ENCODE results near the gene TMEM131L.

TMEM131L gene

GRCh38 chr4:153464068-153464467, 2.1 kb upstream of the TMEM131L start:
- no peak overlapping the region for H3K4me3 ChIP-seq (replicated peaks in 1 of 2; ENCODE audit: low read depth in 2 of 2, low read length in 2 of 2)
- no peak for TF ChIP-seq CTCF (IDR thresholded peaks at IDR 0.05; ENCODE audit: low read depth, low read length)
- peak in 1 of 2 donors; percentile 21 for DNase-seq (ENCODE audit: low read depth in 2 of 2)

GRCh38 chr4:153465140-153465539, 1.0 kb upstream of the TMEM131L start:
- DNase-seq (ENCODE audit: low read depth in 2 of 2) = peak in 1 of 2 donors; percentile 22
- H3K4me3 ChIP-seq (replicated peaks in 1 of 2; ENCODE audit: low read depth in 2 of 2, low read length in 2 of 2) = peak overlapping the region in 1 of 2 donors; percentile 83
- TF ChIP-seq CTCF (IDR thresholded peaks at IDR 0.05; ENCODE audit: low read depth, low read length) = no peak

- TF ChIP-seq CTCF (IDR thresholded peaks at IDR 0.05; ENCODE audit: low read depth, low read length) = peak; percentile 19
- peak overlapping the region; percentile 50 to 83 for H3K4me3 ChIP-seq (replicated peaks in 1 of 2; ENCODE audit: low read depth in 2 of 2, low read length in 2 of 2)
- peak; percentile 64 to 65 for DNase-seq (ENCODE audit: low read depth in 2 of 2)
Measured at GRCh38 chr4:153465615-153466080, 512 bp upstream of the TMEM131L start.

- TF ChIP-seq CTCF (IDR thresholded peaks at IDR 0.05; ENCODE audit: low read depth, low read length) = no peak
- peak overlapping the region; percentile 83 to 97 for H3K4me3 ChIP-seq (replicated peaks in 1 of 2; ENCODE audit: low read depth in 2 of 2, low read length in 2 of 2)
- DNase-seq (ENCODE audit: low read depth in 2 of 2) = peak in 1 of 2 donors; percentile 17
Measured at GRCh38 chr4:153466949-153467896, 1.1 kb downstream of the TMEM131L start.

DNA sequence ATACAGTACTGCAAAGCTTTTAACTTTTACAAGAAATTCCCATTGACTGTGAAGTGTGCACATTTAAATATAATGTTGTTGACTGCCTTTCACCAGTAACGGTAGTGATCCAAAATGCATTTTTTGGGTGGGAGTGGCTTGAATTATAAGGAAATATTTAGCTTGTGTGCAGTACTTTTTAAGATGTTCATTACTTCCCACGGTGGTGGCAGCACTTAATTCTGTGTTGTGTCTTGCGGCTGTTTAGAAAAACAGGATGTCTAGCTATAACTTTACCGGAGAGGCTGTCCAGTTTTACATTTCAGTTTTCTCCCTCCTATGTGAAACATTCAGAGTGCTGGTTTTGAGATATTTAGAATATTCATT, 1.7 kb downstream of the TMEM131L start:
- TF ChIP-seq CTCF (IDR thresholded peaks at IDR 0.05; ENCODE audit: low read depth, low read length) = no peak
- peak; percentile 34 to 47 for DNase-seq (ENCODE audit: low read depth in 2 of 2)
- H3K4me3 ChIP-seq (replicated peaks in 1 of 2; ENCODE audit: low read depth in 2 of 2, low read length in 2 of 2) = peak overlapping the region in 1 of 2 donors; percentile 8

DNA sequence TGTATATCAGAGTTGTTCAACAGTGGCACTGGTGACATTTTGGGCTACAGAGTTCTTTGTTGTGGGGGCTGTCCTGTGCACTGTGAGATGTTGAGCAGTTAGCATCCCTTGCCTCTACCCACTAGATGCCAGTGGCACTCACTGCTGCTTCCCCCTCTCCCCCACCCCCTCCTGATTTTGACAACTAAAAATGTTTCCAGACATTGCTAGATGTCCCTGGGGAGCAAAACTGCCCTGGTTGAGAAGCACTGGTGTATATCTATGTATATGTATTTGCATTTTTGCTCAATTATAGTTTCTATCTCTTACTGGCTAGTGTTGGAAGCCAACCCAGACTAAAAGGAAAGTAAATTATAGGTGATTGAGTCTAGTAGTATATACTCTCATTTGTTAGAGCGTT, 2.4 kb downstream of the TMEM131L start:
- DNase-seq (ENCODE audit: low read depth in 2 of 2) = peak in 1 of 2 donors; percentile 26
- H3K4me3 ChIP-seq (replicated peaks in 1 of 2; ENCODE audit: low read depth in 2 of 2, low read length in 2 of 2) = no peak overlapping the region
- TF ChIP-seq CTCF (IDR thresholded peaks at IDR 0.05; ENCODE audit: low read depth, low read length) = no peak
